ENCODE measurements around the gene LDLRAP1.
A peak's percentile ranks its signal among the peaks of the same experiment; 100 is the strongest.
"Not testable (repeated sequence)": the region's sequence is repeated elsewhere in the genome, so short reads cannot be mapped to it uniquely, and the experiment has no call there.

Gene LDLRAP1

DNA sequence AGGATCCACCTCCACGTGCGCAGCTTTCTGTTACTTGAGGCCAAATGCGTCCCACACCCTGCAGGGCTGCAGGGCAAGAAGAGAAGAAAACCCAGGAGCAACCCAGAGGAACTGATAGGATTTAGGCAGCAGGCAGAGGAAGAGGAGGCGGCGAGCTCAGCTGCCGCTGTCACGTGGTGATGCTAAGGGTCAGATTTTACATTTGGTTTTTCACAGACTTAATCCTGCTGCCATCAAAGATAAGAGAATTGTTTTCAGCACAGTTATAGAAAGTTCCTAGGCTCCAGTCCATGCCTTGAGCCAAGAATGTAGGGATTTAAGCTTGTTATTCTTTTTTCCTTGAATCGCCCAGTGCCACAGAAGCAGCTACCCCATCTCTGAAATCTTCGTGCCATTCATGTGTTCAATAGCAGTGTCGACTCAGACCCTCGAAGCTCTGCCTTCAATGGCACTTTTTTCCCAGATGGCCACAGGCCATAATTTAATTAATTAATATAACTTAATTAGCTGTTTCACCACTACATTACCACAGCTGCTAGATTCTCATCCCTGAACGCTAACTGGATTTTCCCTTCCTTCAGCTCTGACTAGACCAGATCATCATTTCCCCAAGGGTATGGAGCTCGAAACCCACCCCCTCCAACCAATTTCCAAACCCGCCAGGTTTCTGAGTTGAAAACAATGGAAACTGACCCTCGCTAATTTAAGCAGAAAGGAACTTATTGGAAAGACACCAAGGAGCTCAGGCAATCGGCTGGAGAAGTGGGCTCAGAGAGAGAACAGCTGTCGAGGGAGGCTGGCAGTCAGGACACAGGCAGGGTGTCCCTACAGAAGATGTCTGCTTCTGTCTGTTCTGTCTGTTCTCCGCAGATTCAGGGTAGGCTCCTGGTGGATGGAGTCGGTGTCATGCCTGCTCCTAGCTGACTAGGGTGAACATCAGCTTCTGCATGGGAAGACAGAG, 36.2 kb downstream of the LDLRAP1 start:
- DNase-seq, result no peak

- no peak for DNase-seq
Measured at GRCh38 chr1:25580927-25581326, 37.5 kb downstream of the LDLRAP1 start.

- no peak for DNase-seq
Measured at GRCh38 chr1:25581764-25582163, 38.4 kb downstream of the LDLRAP1 start.

GRCh38 chr1:25583519-25584370, 40.3 kb downstream of the LDLRAP1 start:
- no peak for DNase-seq

- DNase-seq, result no peak
Measured at GRCh38 chr1:25586181-25586588, 42.8 kb downstream of the LDLRAP1 start.

GRCh38 chr1:25587290-25587689, 43.9 kb downstream of the LDLRAP1 start:
- no peak for DNase-seq

DNA sequence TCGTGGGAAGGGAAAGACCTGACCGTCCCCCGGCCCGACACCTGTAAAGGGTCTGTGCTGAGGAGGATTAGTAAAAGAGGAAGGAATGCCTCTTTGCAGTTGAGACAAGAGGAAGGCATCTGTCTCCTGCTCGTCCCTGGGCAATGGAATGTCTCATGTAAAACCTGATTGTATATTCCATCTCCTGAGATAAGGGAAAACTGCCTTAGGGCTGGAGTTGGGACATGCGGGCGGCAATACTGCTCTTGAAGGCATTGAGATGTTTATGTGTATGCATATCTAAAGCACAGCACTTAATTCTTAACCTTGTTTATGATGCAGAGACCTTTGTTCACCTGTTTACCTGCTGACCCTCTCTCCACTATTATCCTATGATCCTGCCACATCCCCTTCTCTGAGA, 44.8 kb downstream of the LDLRAP1 start:
- DNase-seq, result not testable (repeated sequence)

- DNase-seq, result not testable (repeated sequence)
Measured at GRCh38 chr1:25588786-25589185, 45.4 kb downstream of the LDLRAP1 start.

- no peak for DNase-seq
Measured at GRCh38 chr1:25590096-25590824, 46.9 kb downstream of the LDLRAP1 start.

DNA sequence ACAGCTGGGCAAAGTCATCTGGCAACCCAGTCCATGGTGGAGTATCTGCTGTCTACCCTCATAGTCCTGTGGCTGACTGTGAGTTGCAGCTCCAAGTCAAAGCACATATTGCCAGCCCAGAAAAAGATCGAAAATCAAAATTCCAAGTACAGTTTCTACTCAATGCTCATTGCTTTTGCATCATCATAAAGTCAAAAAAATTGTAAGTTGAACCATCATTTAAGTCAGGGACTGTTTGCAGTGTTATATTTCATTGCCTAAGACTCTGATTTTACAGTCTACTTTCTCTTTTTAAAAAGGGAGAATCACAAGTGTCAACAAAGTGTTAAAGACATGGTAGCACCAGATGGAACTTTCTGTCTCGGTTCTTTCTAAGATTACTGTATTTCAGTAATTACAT, 50.5 kb downstream of the LDLRAP1 start:
- no peak for DNase-seq

- no peak for DNase-seq
Measured at GRCh38 chr1:25594971-25595370, 51.6 kb downstream of the LDLRAP1 start.

DNA sequence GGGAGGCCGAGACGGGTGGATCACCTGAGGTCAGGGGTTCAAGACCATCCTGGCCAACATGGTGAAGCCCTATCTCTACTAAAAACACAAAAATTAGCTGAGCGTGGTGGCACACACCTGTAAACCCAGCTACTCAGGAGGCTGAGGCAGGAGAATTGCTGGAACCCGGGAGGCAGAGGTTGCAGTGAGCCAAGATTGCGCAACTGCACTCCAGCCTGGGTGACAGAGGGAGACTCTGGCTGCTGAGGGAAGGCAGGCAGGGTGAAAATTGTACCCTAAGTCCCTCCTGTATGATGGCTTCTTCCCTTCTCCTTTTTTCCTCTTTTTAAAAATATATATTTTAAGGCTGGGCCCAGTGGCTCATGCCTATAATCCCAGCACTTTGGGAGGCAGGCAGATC, 53.2 kb downstream of the LDLRAP1 start:
- not testable (repeated sequence) for DNase-seq

GRCh38 chr1:25598879-25599278, 55.5 kb downstream of the LDLRAP1 start:
- DNase-seq, result no peak

DNA sequence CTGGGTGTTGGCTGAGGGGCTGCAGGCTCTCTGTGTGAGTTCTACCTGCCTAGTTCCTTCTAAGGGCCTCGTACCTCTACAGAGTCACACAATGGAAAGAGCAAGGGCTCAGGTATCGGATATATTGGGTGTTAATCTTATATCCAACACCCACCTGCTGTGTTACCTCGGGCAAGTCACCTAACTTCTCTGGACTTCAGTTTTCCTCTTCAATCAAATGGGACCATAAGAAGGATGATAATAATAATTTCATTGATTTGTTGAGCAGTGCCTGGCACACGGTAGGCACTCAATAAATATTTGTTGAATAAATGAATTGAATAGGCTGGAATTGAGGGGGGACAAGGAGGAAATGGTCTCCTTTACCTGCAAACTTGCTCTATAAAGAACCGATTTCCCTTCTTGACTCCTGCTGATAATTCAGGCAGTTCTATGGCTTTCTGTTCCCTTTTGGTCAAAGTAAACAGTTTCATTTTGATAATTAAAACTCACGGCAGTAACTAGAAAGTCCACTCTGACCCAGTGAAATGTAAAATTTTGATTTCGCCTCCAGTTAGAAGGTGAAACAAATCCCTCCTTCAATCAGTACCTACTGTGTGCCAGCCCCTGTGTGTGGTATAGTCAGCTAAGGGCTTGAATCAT, 56.7 kb downstream of the LDLRAP1 start:
- DNase-seq, result no peak

- DNase-seq, result not testable (repeated sequence)
Measured at GRCh38 chr1:25600971-25601699, 57.7 kb downstream of the LDLRAP1 start.

DNA sequence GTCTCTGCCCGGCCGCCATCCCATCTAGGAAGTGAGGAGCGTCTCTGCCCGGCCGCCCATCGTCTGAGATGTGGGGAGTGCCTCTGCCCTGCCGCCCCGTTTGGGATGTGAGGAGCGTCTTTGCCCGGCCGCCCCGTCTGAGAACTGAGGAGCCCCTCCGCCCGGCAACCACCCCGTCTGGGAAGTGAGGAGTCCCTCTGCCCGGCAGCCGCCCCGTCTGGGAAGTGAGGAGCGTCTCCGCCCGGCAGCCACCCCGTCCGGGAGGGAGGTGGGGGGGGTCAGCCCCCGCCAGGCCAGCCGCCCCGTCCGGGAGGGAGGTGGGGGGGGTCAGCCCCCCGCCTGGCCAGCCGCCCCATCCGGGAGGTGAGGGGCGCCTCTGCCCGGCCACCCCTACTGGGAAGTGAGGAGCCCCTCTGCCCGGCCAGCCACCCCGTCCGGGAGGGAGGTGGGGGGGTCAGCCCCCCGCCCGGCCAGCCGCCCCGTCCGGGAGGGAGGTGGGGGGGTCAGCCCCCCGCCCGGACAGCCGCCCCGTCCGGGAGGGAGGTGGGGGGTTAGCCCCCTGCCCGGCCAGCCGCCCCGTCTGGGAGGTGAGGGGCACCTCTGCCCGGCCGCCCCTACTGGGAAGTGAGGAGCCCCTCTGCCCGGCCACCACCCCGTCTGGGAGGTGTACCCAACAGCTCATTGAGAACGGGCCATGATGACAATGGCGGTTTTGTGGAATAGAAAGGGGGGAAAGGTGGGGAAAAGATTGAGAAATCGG, 60.6 kb downstream of the LDLRAP1 start:
- not testable (repeated sequence) for DNase-seq

- no peak for DNase-seq
Measured at GRCh38 chr1:25607123-25607522, 63.7 kb downstream of the LDLRAP1 start.

GRCh38 chr1:25608488-25609178, 65.2 kb downstream of the LDLRAP1 start:
- DNase-seq, result peak; percentile 31

GRCh38 chr1:25609921-25610320, 66.5 kb downstream of the LDLRAP1 start:
- DNase-seq, result peak; percentile 37
